GM21423 (cell line): Measurements from ENCODE around the gene GPRIN1.

Experiments used
- ATAC-seq: cut with Tn5 transposase; IDR thresholded peaks from one replicate; pipeline ENCODE4 v1.9.1; 2021; ENCODE audit warnings: mild to moderate bottlenecking, moderate library complexity; ENCODE audit not compliant: unreplicated experiment

GPRIN1 gene

DNA sequence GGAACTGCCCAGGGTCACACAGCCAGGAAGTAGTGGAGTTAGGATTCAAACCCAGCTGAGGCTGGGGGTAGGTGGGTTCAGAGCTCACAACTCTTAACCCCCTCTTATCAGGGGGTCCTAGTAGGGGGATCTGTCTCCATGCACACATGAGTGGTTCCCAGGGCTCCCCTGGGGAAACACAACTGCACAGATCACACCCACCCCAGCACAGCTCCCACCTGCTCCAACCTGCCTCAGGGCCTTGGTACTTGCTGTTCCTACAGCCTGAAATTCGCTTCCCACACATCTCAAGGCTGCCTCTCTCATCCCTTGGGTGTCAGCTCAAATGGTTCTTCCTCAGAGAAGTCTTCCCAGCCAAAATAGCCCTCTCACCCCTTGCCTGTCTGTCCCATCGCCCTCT is 15.6 kb upstream of the GPRIN1 start:
- no peak for ATAC-seq

DNA sequence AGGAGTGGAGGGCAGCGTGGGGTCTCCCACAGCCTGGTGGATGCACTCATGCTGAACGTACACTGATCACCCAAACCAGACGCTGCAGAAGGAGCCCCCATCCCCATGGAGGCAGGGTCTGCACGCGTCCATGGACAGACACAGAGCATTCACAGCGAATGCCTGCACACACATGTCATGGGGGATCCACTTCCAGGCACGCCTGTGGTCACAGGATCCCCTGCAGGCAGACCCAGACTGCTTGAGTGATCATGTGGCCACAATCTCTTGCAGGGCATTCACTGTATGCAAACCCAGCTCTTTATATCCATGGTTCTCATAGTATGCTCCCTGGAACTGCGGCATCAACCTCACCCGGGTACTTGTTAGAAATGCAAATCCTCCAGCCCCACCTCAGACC is 15.0 kb upstream of the GPRIN1 start:
- no peak for ATAC-seq

DNA sequence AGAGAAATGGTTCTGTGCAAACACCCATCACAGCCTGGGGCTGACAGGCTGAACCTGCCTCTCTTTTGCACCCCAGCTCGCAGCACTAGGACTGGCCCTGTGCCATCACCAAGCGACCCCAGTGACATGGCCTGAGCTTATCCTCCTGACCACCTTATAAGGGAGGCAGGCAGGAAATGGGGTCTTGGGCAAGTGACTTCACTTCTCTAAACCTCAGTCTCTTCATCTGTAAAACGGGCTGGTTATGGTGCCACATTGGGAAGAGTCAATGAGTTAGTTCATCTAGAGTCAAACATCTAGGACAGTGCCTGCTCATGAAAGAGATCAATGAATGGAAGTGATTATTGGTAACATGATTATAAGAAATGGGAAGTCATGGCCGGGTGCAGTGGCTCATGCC is 14.2 kb upstream of the GPRIN1 start:
- ATAC-seq, result no peak

DNA sequence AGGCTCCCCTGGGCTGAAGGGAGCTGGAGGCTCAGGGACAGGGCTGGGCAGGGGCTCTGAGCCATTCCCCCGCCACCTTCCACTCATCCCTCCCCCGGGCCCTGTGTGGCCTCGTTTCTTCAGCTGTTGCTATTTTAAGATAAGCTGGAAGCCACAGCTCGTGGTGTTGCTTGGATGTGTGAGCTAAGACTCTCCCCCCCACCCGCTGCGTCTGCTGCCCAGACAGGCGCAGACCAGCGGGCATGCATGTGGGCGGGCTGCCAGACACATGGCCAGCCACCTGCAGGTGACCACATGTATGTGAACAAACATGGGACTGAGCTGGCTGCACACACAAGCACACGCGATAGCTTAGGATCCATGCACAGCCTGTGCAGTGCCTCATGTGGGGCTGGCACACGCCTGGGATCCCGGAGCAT is 11.7 kb upstream of the GPRIN1 start:
- ATAC-seq, result no peak

DNA sequence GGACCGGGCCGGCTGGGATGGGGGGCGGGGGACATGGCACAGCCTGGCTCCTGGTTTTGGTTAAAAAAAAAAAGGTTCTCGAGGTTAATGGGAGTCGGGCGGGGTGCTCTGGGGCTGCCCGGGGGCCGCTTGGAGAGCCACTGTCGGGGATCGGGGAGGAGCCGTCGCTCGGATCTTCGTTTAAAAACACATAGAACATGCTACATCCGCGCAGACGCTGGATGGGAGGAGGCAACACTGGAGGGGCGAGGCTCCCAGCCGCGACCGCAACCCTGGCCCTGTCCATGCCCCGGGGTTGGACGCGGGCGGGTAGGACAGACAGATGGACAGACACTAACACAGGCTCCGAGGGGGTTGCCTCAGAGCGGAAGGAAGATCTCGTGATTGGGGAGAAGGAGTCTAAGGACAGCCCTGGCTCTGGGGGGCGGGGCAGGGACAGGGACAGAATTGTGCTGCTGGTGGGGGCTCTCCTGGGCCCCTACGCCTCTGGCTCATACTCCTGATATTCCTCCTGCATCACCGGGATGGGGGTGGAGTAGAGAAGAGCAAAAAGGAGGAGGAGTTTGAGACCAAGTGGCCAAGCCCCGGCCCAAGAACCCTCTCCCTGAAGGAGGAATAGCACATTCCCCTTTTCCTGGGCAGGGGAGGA is 10.5 kb upstream of the GPRIN1 start:
- no peak for ATAC-seq

DNA sequence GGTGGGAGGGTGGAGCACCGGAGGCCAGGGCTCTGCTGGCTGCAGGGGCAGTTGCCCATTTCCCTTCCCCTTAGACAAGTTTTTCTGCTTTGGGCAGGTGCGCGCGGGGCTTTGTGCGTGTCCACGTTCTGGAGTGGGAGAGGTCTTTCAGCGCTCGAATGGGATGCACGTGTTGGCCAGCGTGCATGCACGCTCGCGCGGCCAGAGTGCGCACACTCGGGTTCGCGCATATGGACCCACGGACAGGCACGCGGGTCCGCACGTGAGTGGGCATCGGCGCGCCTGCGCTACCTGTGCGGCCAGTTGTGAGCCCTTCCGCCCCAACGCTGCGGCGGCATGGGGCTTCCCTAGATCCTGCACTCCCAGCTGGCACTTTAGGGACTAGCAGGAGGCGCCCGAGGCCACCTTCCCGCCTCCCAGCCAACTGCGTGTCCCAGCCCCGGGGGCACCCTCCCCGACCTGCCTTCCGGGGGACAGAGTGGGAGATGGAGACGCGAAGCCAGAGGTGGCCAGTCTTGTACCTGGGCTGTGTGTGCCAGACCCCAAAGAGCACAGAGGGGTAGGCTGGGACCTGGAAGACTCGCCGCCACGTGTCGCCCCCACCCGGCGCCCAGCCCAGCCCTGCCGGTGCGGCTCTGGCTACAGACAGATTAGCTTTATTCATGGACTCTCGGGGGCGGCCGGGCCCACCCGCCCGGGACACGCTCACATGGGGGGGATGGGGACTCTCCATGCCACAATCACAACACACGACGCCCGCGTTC is 9.8 kb upstream of the GPRIN1 start:
- ATAC-seq, result no peak

DNA sequence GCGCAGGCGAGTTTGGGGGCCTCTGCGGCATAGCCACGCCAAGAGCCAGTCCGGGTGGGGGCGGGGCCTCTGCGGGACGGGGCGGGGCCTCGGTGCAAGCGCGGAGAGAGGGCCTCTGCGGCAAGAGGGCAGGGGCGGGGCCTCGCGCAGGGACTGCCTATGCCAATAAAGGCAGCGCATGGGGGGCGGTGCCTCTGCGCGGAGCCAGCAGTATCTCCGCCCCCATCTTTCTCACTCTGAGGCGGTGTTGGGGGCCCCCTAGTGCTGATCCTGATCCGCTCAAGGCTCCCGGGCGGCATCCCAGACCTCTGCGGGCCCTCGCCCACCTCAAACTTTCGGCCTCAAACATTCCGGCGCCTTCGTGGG is 9.2 kb upstream of the GPRIN1 start:
- ATAC-seq, result peak; percentile 87

DNA sequence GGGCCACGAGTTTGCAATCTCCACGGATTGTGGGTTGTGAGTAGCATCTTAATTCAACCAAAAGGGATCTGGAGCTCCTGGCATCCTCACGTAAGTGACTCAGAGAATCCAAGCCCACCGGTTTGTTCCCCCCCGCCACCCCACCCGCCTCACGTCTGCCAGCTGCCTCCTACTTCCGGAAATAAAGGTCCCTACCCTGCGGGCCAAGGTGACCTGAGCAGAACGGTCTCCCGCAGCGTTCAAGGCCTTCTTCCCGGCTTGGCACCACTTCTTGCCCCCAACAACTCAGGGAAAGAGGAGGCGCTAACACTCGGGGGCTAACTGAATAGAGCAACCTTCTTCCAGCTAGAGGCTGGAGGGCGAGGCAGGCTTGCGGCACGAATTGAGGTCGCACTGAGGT is 8.8 kb upstream of the GPRIN1 start:
- ATAC-seq, result no peak

DNA sequence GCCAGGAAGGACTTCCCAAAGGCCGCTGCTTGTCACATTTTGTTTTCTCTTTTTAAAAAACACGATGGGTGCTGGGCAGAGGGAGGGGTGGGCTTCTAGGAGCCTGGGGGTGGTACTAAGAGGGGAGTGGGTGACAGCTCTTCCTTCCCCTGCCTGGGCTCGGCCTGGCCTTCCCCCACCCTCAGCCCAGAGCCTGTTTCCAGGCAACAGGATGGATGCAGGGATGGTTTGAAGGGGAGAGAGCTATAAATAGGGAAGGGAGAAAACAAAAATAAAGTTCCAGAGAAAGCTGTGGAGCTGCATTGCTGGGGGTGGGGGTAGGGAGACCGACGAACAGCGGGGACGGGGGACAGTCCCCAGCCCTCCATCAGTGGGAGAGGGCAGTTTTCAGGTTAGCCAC is 6.6 kb upstream of the GPRIN1 start:
- no peak for ATAC-seq

DNA sequence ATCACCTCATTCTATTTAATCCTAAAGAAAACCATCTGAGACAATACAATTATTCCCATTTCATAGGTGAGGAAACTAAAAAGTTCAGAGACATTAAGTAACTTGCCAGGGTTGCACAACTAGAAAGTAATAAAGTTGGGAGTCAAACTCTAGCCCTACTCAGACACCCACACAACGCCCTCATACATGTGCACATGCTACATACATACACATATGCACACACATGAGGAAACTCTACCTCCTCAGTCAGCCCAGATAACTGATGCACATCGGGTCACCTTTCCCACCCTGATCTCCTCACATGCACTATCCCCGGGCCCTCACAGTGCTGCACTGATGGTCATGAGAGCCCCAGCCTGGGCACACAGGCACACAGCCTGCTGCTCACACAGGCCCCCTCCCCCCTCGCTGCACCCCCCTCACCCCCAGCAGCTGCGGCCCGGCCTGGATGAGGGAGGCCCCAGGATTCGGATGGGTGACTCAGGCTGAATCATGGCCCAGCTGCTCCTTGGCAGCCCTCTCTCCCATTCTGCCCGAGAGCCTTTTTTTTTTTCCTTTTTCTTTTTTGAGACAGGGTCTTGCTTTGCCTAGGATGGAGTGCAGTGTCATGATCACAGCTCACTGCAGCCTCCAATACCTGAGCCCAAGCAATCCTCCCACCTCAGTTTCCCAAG is 5.0 kb upstream of the GPRIN1 start:
- ATAC-seq, result no peak

DNA sequence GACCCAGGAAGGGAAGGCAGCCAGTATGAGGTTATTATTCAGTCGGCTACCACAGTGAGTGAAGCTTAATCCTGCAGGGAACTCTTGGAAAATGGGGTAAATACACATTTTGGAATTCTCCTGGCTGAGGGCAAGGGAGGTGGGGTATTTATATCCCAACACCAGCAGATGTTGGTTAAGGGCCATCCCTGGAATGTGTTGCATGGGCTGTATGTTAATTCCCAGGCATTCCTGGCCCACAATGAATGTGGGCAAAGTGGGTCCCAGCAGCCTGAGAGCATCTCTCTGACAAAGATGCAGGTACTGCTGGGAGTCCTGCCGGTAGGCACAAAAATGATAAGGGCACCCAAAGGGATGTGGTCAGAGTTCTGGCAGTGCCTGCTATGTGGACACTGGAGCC is 2.9 kb upstream of the GPRIN1 start:
- no peak for ATAC-seq

DNA sequence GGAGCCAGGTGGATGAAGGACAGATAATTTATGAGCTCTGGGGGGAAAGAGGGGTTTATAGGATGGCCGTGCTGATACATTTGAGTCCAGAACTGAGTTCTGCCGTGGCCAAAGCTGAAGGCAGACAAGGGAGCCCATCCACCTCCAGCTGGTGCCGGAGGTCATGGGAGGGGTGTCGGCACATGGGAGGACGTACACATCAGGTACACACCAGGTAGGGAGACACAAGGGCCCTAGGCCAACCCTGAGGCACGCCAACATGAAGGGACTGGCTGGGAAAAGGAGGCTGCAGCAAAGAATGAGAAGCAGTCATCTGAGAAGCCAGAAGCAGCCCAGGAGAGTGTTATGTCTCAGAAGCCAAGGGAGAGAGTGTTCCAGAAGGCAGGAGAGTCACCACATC is 2.1 kb upstream of the GPRIN1 start:
- no peak for ATAC-seq

DNA sequence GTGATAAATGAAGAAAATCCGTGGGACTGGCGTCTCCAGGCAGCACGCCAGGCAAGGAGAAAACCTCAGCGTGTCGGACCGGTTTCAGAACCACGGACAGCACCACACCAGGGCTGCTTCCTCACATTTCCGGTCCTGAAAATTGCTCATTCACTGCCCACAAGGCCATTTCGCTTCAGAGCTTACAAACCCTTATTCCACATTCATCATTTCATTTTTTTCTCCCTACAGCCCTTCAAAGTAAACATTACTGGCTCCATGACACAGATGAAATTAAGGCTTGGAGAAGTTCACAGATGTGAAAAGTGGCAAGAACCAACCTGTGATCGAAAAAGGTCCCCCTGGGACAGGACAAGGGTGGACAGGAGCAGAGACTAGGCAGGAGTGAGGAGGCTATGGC is 1.5 kb upstream of the GPRIN1 start:
- ATAC-seq, result no peak

DNA sequence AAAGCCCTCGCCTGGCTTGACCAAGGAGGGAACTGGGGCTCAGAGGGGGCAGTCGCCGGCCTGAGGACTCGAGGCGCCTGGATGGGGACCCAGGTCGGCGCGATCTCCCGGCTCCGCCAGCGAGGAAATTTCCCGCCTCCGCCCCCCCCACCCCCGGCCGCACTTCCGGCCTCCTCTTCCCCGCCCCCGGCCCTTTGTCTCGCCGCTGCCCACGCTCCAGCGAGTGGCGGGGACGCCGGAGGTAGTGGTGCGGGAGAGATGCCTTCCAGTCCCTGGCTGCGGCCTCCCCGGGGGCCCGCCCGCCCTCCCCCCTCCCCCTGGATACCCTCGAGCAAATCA is 448 bp upstream of the GPRIN1 start:
- ATAC-seq, result peak; percentile 16

DNA sequence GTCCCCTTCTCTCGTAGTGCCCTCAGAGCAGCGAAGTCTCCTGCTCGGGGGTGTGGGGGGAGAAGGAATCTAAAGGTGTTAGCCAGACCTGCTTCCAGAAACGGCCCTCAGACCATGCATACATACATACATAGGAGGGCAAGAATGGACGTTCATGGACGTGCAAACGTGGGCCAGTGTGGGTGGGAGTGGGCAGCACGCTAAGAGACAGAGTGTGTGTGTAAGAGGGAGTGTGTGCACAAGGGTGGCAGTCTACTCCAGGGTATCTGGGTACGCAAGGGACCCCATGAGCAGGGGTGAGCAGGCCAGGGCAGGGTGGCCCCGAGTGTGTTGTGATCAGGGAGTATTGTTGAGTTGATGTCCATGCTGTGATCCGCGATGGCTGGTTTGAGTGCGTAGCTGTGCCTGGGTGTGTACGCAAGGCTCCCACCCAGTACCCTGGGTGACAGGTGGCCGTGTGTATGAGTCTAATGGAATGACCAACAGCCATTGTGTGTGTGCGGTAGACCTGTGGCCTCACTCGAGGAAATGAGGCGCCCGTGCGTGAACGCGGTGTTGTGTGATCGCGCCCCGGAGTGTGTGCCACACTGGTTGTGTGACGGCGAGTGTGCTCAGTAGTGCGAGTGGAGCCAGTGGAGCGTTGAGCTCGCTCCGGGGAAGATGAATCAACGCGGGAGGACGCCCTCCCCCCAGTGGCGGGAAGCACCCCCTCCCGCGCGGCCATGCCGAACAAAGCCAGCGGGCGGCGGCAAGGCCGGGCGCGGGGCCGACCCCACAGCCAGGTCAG is 826 bp downstream of the GPRIN1 start:
- no peak for ATAC-seq

DNA sequence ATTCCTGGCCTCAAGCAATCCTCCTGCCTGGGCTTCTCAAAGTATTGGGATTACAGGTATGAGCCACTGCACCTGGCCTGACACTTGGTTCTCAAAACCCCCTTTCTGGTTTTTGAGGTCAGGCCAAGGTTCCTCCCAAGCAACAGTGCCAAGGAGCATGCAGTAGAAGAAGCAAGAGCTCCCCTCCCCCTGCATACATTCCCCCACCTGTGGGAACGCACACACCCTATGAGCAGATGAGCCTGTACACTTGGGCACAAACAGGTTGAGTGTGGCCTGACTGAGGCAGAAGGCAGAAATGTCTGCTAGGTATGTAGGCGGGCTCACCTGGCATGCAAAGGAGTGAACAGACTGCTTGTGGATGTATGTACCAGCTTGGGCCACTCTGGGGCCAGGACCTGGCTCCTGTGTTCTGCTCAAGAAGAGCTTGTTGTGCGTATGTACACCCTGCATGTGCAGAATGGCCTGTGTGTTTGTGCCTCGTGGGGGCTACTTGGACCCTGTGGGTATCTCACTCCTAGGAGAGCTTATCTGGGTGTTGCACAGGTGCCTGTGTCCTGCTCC is 1.7 kb downstream of the GPRIN1 start:
- no peak for ATAC-seq

DNA sequence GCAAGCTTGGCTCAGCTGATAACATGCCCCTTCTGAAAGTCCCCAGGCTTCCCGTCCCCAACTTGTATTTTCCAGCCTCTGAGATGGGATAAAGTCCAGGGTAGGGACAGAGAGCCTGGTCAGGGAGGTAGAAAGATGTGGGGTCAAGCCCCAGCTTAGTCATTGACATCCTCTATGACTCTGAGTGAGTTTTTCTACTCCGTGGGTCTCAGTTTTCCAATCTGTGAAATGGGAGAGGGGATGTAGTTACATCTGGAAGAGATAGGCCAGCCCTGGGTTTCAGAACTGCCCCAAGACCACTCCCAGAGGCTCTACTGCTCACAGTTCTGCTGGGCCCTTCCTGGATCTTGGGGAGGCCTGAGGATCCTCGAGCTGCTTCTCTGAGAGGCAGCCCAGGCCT is 3.1 kb downstream of the GPRIN1 start:
- ATAC-seq, result no peak

DNA sequence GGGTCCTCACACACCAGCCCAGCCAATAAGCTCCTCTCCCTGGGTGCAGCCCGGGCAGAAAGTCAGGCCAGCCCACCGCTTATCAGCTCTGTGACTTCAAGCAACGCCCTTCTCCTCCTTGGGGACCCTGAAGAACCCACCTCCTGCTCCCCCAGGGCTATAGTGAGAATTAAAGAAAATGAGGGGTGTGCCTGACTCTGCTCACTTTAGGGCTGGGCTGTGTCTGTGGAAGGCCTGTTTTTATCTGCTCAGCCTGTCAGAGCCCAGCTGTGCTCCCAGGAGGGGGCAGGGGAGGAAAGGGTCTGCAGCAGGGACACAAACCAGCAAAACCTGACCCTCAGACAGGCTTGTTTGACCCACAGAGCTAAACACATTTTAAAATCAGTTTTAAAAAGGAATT is 3.9 kb downstream of the GPRIN1 start:
- ATAC-seq, result no peak

DNA sequence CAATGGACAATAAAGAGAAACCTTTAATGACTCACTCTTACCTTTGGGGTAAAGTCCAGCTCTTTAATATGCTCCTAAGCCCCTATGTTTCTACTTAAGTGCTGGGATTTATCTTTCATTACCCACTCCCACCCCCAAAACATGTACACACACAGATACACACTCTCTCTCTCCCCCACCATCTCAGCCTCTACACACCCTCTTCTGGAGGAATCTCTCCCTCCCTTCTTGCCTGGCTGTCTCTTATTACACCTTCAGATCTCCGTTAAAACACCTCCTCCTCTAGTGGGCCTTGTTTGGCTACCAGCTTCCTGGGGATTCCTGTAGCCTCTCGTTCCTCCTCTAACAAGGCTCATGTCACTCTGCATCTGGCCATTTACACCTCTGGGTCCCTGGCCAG is 6.9 kb downstream of the GPRIN1 start:
- no peak for ATAC-seq

DNA sequence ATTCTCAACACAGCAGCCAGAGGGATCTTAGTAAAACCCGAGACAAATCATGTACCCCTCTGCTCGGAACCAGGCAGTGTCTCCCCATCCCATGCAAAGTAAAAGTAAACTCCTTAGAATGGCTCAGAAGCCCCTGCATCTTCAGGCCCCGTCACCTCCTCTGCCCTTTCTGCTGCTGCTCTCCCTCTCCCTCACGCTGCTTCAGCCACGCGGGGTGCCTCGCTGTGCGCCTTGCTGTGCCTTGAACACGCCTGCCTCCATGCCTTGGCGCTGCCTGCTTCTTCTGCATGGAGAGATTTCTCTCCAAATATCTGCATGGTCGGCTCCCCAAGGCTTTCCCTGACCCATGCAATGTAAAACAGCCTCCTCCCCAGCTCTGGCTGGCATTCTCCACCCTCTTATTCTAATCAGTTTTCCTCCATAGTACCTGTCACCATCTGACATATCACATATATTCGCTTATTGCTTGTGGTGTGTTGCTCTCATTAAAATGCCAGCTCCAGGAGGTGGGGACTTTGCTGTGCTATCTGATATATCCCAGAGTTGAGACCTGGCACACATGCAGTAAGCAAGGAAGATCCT is 8.0 kb downstream of the GPRIN1 start:
- ATAC-seq, result no peak
